C4-2B (cell line): ENCODE measurements around the gene INPPL1.

Experiments
- CTCF ChIP-seq: fragments of 450-650 bp; conservative IDR thresholded peaks from 2 replicates; pipeline ENCODE4 v1.5.1; 2017; ENCODE audit warnings: mild to moderate bottlenecking
- ZFX ChIP-seq: fragments of 450-650 bp; IDR thresholded peaks from 2 replicates; pipeline ENCODE4 v1.6.1; 2017

- TF ChIP-seq CTCF: no peak
- no peak for TF ChIP-seq ZFX
Observed at GRCh38 chr11:72220696-72221363, 3.7 kb upstream of the INPPL1 start.
